A673 (cell line): Measurements from ENCODE around the gene MAPK8IP1. TPM values are rescaled to one million over a fixed set of nuclear protein-coding genes. Genes with fewer than 3 reads are reported as not detected.

ENCODE experiments used
- BruUV-seq: library from RNA; stranded (reverse); fragments of 400-500 nt; replicated peaks from 2 replicates; lab custom pipeline; 2021; lab: Mats Ljungman, UMichigan
- CTCF ChIA-PET: fragments of 300-600 bp; sonication (Branson Sonifier 250); formaldehyde crosslinking; loops from one replicate; lab custom pipeline; 2022; ENCODE audit warnings: antibody characterized with exemption; lab: Charles Lee
- POLR2A ChIA-PET: fragments of 300-600 bp; sonication (Branson Sonifier 250); formaldehyde crosslinking; loops from one replicate; lab custom pipeline; 2022; ENCODE audit warnings: antibody characterized with exemption; ENCODE audit not compliant: low non-redundant PET; lab: Charles Lee
- DNase-seq: peaks from one replicate; pipeline ENCODE4 v3.0.0-alpha.2; 2015; ENCODE audit warnings: low spot score
- H3K27ac ChIP-seq: fragments of 200-600 bp; sonication (generic); 2 replicates; pipeline ENCODE4 v1.5.1; 2016; ENCODE audit warnings: mixed run types, low read depth, mild to moderate bottlenecking, mixed read lengths, antibody characterized with exemption, low read length; ENCODE audit not compliant: poor library complexity, severe bottlenecking
- H3K27me3 ChIP-seq: fragments of 200-600 bp; sonication (generic); replicated peaks from 2 replicates; pipeline ENCODE4 v1.6.1; 2017; ENCODE audit warnings: mixed run types, low read depth, mild to moderate bottlenecking, mixed read lengths, antibody characterized with exemption, low read length; ENCODE audit not compliant: insufficient read depth, poor library complexity
- H3K36me3 ChIP-seq: fragments of 200-600 bp; sonication (generic); 2 replicates; pipeline ENCODE4 v1.6.1; 2016; ENCODE audit warnings: mixed run types, mild to moderate bottlenecking, mixed read lengths, antibody characterized with exemption, low read length; ENCODE audit not compliant: insufficient read depth, poor library complexity, severe bottlenecking
- H3K4me1 ChIP-seq: fragments of 200-600 bp; sonication (generic); 2 replicates; pipeline ENCODE4 v1.6.1; 2017; ENCODE audit warnings: mixed run types, mild to moderate bottlenecking, mixed read lengths, antibody characterized with exemption, low read length; ENCODE audit not compliant: insufficient read depth, poor library complexity, severe bottlenecking
- H3K4me3 ChIP-seq: fragments of 200-600 bp; sonication (generic); 2 replicates; pipeline ENCODE4 v1.5.1; 2016; ENCODE audit warnings: low read depth, mixed run types, mild to moderate bottlenecking, mixed read lengths, low read length; ENCODE audit not compliant: poor library complexity, severe bottlenecking
- H3K9me3 ChIP-seq: fragments of 200-600 bp; sonication (generic); 2 replicates; pipeline ENCODE4 v1.6.1; 2016; ENCODE audit warnings: mixed run types, low read depth, mild to moderate bottlenecking, mixed read lengths, antibody characterized with exemption, low read length; ENCODE audit not compliant: poor library complexity, severe bottlenecking
- EZH2 ChIP-seq: fragments of 200-600 bp; sonication (generic); IDR thresholded peaks from 2 replicates; pipeline ENCODE4 v1.6.1; 2017; ENCODE audit warnings: borderline replicate concordance, low read depth, mild to moderate bottlenecking, mixed read lengths, antibody characterized with exemption, low read length; ENCODE audit not compliant: poor library complexity, severe bottlenecking
- intact Hi-C: fragments of 100-400 bp; cut with micrococcal nuclease; formaldehyde crosslinking; loops from one replicate; pipeline ENCODE4 v1.10.0; 2022; ENCODE audit not compliant: unreplicated experiment
- total RNA-seq: library from RNA; stranded (reverse); gene quantifications from 2 replicates; pipeline ENCODE4 v1.2.3, GENCODE V29; 2021
- TF ChIP-seq, protein P1 (sequence below): fragments of 300-800, 200-600 bp; sonication (generic); conservative IDR thresholded peaks from 2 replicates; pipeline ENCODE4 v1.5.1; 2017; ENCODE audit warnings: low read depth, mild to moderate bottlenecking, antibody characterized with exemption, low read length, moderate library complexity, mixed read lengths

MAPK8IP1 gene
- total RNA-seq, 1 experiment from 2014 or later: 46.0 TPM

DNA sequence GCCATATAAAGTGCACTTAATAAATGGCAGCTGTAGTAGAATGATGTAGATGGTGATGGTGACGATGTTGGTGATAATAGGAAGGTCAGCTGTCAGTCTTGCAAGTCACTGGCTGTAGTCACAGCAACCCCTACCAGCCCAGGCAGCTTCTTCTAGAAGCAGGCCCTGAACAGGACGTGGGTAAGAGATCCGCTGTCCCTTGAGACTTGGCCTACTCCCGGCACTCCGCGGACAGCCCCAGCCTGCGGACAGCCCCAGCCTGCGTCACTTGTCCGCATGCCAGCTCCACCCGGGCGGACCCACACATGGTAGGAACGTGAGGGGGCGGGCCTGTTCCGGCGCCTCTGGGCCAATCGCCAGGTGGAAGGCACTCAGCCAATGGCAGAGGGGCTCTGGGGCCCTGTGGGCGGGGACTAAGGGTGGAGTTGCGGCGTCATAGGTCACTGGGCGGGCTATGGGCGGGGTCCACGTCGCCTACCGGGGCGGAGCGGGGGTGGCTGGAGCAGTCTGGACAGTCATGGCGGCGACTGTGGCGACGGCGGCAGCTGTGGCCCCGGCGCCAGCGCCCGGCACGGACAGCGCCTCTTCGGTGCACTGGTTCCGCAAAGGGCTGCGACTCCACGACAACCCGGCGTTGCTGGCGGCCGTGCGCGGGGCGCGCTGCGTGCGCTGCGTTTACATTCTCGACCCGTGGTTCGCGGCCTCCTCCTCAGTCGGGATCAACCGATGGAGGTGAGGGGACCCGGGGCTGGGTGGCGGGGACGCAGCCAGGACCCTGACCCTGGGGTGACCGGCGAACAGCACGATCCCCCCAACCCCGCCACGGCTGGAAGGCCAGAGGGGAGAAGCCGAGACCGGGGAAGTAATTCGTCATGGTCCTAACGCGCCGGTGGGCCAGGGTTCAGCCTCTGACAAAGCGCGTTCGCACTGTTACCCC is 38.2 kb upstream of the MAPK8IP1 start, which contains the start of gene CRY2:
CRY2 (plus strand) TSS at position 502 of the 937 bp plus-strand sequence; CDS start at position 518, 16 bp downstream.
- Histone ChIP-seq H3K9me3 (no peaks in the 10 kb centered on the region), H3K4me1 (peaks cover 25% of the 10 kb centered on the region), H3K36me3 (no peaks in the 10 kb centered on the region), H3K27ac (peak within 1 kb of the TSS; percentile 87), H3K4me3 (peak within 1 kb of the TSS; percentile 74), H3K27me3 (peaks cover 12% of the 10 kb centered on the region)
- DNase-seq: peak; percentile 100
- ChIA-PET POLR2A (interaction anchor here (0.5 to 1.4 kb wide), 4 partner anchors 9 to 1199 kb away, joined by 4 to 14 read pairs (median 10); no protein-coding TSS in a partner anchor), CTCF (interaction anchor here (0.5 to 1.2 kb wide), 7 partner anchors 12 to 267 kb away, joined by 4 to 8 read pairs (median 4); no protein-coding TSS in a partner anchor)
- no TSS peak for BruUV-seq
- intact Hi-C loops: loop anchor here (1.0 to 10.0 kb wide), 3 partner anchors 70 to 278 kb away; partner anchors contain the start of genes PEX16 and PHF21A
- TF ChIP-seq, protein P1, sequence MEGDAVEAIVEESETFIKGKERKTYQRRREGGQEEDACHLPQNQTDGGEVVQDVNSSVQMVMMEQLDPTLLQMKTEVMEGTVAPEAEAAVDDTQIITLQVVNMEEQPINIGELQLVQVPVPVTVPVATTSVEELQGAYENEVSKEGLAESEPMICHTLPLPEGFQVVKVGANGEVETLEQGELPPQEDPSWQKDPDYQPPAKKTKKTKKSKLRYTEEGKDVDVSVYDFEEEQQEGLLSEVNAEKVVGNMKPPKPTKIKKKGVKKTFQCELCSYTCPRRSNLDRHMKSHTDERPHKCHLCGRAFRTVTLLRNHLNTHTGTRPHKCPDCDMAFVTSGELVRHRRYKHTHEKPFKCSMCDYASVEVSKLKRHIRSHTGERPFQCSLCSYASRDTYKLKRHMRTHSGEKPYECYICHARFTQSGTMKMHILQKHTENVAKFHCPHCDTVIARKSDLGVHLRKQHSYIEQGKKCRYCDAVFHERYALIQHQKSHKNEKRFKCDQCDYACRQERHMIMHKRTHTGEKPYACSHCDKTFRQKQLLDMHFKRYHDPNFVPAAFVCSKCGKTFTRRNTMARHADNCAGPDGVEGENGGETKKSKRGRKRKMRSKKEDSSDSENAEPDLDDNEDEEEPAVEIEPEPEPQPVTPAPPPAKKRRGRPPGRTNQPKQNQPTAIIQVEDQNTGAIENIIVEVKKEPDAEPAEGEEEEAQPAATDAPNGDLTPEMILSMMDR: no peak

DNA sequence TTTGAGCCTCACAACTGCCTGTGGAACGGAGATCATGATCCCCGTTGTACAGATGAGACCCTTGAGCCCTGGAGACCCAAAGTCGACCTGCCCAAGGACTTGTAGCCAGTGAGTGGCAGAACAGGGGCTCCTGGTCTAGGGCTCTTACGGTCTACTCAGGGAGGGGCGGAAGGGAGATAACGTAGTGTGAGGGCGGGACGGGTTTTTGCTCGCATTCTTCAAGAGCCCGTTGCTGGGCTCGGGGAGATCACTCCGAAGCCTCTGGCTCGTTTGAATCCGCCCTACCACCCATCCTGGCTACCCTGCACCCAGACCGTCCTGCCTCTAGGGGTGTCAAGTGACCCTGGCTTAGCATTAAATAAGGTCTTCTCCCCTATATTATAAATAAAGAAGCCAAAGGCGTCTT is 37.5 kb upstream of the MAPK8IP1 start:
- ChIA-PET CTCF (interaction anchor here (0.6 to 0.8 kb wide), 4 partner anchors 25 to 1231 kb away, joined by 6 to 10 read pairs (median 8); no protein-coding TSS in a partner anchor), POLR2A (no interaction called here)
- TF ChIP-seq EZH2: no peak
- TF ChIP-seq, protein P1: peak; percentile 37
- H3K9me3 ChIP-seq: no peaks in the 10 kb centered on the region
- H3K4me1 ChIP-seq: peaks cover 32% of the 10 kb centered on the region
- peak overlapping the region; percentile 74 for H3K4me3 ChIP-seq
- DNase-seq: peak; percentile 82
- H3K27ac ChIP-seq: peak overlapping the region; percentile 87
- peaks cover 12% of the 10 kb centered on the region for H3K27me3 ChIP-seq
- intact Hi-C loops: loop anchor here (1.0 to 10.0 kb wide), 3 partner anchors 69 to 277 kb away; partner anchors contain the start of genes PEX16 and PHF21A
- BruUV-seq: no TSS peak
- H3K36me3 ChIP-seq: no peaks in the 10 kb centered on the region

DNA sequence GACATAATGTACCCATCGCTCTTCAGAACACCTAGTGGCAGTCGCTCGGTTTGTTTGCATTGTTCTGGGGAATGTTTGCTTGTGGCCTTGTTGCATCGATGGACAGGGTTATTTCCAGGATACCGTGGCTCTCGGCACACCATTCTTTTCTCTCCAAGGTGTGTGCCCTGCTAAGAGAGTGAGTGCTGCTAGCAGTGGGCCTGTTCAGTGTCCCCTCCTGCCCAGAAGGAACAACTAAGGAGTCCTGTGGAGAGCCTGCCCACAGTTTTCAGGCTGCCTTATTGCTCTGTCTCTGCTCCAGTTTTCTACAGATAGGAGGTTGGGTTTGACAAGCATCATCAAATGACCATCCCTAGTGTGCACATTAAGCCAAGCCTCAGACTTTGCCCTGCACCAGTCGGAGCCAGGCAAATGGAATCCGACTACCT is 36.8 kb upstream of the MAPK8IP1 start:
- CTCF ChIA-PET: interaction anchor here (0.6 to 0.8 kb wide), 3 partner anchors 24 to 1232 kb away, joined by 6 to 10 read pairs (median 9); no protein-coding TSS in a partner anchor
- H3K4me1 ChIP-seq: peaks cover 32% of the 10 kb centered on the region
- no TSS peak for BruUV-seq
- no peak for TF ChIP-seq EZH2
- TF ChIP-seq, protein P1: no peak
- DNase-seq: no peak
- no peaks in the 10 kb centered on the region for H3K36me3 ChIP-seq
- intact Hi-C loops: loop anchor here (5.0 to 10.0 kb wide), 2 partner anchors 69 to 276 kb away; partner anchors contain the start of genes PEX16 and PHF21A
- H3K4me3 ChIP-seq: peak overlapping the region; percentile 74
- H3K27ac ChIP-seq: no peak overlapping the region
- peaks cover 12% of the 10 kb centered on the region for H3K27me3 ChIP-seq
- H3K9me3 ChIP-seq: no peaks in the 10 kb centered on the region
- POLR2A ChIA-PET: no interaction called here
